IPS DF 19.7 (cell line): ENCODE measurements around the gene CHD3.
"Not testable (repeated sequence)": the region's sequence is repeated elsewhere in the genome, so short reads cannot be mapped to it uniquely, and the experiment has no call there.

ENCODE experiments used
- DNase-seq: peaks from one replicate; pipeline ENCODE4 v3.0.0-alpha.2; 2013; ENCODE audit warnings: low read depth, low spot score

CHD3 gene

GRCh38 chr17:7931709-7932482 is 43.3 kb downstream of the CHD3 start, which contains the start of the genes CNTROB and TRAPPC1:
CNTROB (plus strand) TSS chr17:7932206; CDS start chr17:7933080, 874 bp downstream.
TRAPPC1 (minus strand) TSS chr17:7931946; CDS start chr17:7931829, 117 bp downstream.
- peak; percentile 90 for DNase-seq

GRCh38 chr17:7932483-7932891 is 43.9 kb downstream of the CHD3 start:
- no peak for DNase-seq

DNA sequence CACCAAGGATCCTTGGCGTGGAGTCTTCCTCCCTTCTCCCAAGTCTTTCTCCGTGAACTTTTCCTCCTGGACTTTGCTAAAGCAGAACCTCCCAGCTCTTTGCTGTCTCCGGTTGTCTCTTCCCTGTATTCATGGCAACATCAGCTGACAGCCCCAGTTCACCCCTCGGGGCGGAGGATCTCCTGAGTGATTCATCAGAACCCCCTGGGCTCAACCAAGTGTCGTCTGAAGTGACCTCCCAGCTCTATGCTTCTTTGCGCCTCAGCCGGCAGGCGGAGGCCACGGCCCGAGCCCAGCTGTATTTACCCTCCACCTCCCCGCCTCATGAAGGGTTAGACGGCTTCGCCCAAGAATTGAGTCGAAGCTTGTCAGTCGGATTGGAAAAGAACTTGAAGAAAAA is 44.4 kb downstream of the CHD3 start:
- DNase-seq: no peak

GRCh38 chr17:7935859-7936258 is 47.3 kb downstream of the CHD3 start:
- DNase-seq: no peak

- DNase-seq: no peak
Observed at GRCh38 chr17:7940034-7940433, 51.4 kb downstream of the CHD3 start.

GRCh38 chr17:7940743-7941142 is 52.2 kb downstream of the CHD3 start:
- DNase-seq: no peak

- DNase-seq: no peak
Observed at GRCh38 chr17:7943291-7943690, 54.7 kb downstream of the CHD3 start.

DNA sequence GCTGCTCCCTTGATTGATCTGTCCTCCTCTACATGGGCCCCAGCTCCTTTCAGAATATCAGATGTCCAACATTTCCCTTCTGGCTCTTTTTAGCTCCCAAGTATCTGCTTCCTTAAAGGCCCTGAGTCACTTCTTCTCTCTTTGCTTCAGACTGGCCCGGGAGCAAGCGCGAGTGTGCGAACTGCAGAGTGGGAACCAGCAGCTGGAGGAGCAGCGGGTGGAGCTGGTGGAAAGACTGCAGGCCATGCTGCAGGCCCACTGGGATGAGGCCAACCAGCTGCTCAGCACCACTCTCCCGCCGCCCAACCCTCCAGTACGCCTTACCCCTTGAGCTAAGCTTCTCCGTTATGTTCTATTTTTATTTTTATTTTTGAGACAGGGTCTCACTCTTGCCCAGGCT is 55.7 kb downstream of the CHD3 start:
- no peak for DNase-seq

- no peak for DNase-seq
Observed at GRCh38 chr17:7945651-7946050, 57.1 kb downstream of the CHD3 start.

- no peak for DNase-seq
Observed at GRCh38 chr17:7946441-7946840, 57.9 kb downstream of the CHD3 start.

DNA sequence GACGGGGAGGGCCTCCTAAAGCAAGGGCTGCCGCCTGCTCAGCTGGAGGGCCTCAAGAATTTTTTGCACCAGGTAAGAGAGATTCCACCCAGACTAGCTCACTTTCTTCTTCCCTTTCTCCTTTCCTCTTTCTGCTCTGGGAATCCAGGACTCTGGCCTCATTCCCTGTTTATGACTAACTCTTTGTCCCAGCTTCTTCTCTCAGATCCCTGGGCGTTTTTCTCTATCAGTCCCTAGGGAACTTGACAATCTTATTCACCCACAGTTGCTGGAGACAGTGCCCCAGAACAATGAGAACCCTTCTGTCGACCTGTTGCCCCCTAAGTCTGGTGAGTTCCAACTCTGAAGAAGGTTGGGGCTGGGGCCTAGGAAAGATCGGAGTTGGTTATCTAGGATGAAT is 59.1 kb downstream of the CHD3 start:
- no peak for DNase-seq

DNA sequence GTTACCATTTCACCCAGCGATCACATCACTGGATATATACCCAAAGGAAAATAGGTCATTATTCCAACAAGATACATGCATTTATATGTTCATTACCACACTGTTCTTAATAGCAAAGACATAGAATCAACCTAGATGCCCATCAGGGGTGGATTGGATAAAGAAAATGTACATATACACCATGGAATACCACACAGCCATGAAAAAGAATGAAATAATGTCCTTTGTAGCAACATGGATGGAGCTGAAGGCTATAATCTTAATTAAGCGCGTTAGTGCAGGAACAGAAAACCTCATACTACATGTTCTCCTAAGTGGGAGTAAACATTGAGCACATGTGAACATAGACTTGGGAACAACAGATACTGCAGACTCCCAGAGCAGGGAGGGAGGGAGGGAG is 62.0 kb downstream of the CHD3 start:
- no peak for DNase-seq

- no peak for DNase-seq
Observed at GRCh38 chr17:7951143-7951792, 62.7 kb downstream of the CHD3 start.

DNA sequence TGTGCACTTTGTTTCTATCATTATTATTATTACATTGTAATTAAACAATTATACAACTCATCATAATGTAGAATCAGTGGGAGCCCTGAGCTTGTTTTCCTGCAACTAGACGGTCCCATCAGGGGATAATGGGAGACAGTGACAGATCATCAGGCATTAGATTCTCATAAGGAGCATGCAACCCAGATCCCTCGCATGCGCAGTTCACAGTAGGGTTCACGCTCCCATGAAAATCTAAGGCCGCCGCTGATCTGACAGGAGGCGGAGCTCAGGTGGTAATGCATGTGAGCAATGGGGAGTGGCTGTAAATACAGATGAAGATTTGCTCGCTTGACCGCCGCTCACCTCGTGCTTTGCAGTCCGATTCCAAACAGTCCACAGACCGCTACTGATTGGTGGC is 64.7 kb downstream of the CHD3 start:
- not testable (repeated sequence) for DNase-seq

DNA sequence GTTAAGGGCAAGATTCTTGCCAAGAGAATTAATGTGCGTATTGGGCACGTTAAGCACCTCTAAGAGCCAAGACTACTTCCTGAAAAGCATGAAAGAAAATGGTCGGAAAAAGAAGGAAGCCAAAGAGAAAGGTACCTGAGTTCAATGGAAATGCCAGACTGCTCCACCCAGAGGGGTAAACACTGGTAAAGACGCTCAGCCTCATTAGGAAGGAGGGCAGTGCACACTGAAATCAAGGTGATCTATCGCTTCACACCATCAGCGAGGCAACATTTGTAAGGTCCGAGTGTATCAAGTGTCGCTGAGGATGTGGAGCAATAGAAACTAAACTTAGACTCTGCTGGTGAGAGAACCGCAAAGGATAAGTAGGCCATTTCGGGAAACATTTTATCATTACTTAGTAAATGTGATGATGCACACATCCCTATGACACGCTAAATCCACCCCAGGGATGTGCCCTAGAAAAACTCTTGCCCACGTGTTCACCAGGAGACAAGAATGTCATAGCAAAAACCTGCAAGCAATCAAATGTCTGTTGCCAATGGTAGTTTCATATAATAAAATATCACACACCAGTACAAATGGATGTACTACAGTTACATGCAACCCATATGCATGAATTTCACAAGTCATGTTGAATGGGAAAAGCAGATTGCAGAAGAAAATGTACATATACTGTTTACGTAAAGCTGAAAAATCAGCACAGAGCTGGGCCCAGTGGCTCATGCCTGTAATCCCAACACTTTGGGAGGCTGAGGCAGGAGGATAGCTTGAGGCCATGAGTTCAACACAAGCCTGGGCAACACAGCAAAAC is 67.0 kb downstream of the CHD3 start:
- DNase-seq: no peak

GRCh38 chr17:7956228-7956965 is 67.8 kb downstream of the CHD3 start:
- DNase-seq: no peak

GRCh38 chr17:7959503-7960253 is 71.1 kb downstream of the CHD3 start:
- DNase-seq: no peak

DNA sequence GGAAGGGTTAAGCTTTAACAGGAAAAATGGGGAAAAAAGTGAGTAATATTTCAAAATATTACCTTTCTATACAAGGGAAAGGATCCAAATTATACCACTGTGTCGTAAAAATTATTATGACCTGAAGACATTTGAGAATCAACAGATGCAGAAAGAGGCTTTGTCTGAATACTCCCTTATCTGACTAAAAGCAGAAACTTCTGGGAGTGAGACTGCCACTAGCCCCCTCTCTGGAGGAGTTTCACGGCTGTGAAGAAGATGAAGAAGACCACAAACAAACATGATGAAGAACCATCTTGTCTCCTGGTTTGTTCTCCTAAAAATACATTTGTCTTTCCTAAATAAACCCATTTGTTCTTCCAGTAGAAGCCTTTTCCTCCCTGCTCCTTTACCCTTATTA is 72.8 kb downstream of the CHD3 start:
- DNase-seq: no peak
